Neural progenitor cell (in vitro differentiated cells): ENCODE data around the gene ETFA. TPM values are rescaled to one million over a fixed set of nuclear protein-coding genes. Genes with fewer than 3 reads are reported as not detected.
A peak's percentile ranks its signal among the peaks of the same experiment; 100 is the strongest.

Experiments used
- DNase-seq: peaks from one replicate; pipeline ENCODE4 v3.0.0-alpha.2; 2016; ENCODE audit warnings: low spot score
- H2AFZ ChIP-seq: fragments of 200-600 bp; sonication (generic); replicated peaks from 2 replicates; pipeline ENCODE4 v1.6.1; 2016; ENCODE audit warnings: antibody characterized with exemption
- H3F3A ChIP-seq: fragments of 200-600 bp; sonication (generic); 2 replicates; pipeline ENCODE4 v1.6.1; 2016; ENCODE audit warnings: antibody characterized with exemption, low read depth
- H3K27ac ChIP-seq: fragments of 200-600 bp; sonication (generic); 2 replicates; pipeline ENCODE4 v1.5.1; 2016; ENCODE audit warnings: mild to moderate bottlenecking
- H3K27me3 ChIP-seq: fragments of 200-600 bp; sonication (generic); 2 replicates; pipeline ENCODE4 v1.6.1; 2016; ENCODE audit warnings: mild to moderate bottlenecking, moderate library complexity
- H3K36me3 ChIP-seq: fragments of 200-600 bp; sonication (generic); 2 replicates; pipeline ENCODE4 v1.5.1; 2016
- H3K4me1 ChIP-seq: fragments of 200-600 bp; sonication (generic); 2 replicates; pipeline ENCODE4 v1.6.1; 2016; ENCODE audit warnings: mixed run types
- H3K4me2 ChIP-seq: fragments of 200-600 bp; sonication (generic); 2 replicates; pipeline ENCODE4 v1.6.1; 2016
- H3K4me3 ChIP-seq: fragments of 200-600 bp; sonication (generic); 2 replicates; pipeline ENCODE4 v1.5.1; 2016
- H3K79me2 ChIP-seq: fragments of 200-600 bp; sonication (generic); 2 replicates; pipeline ENCODE4 v1.6.1; 2016; ENCODE audit warnings: low read depth
- H3K9ac ChIP-seq: fragments of 200-600 bp; sonication (generic); 2 replicates; pipeline ENCODE4 v1.6.1; 2016
- H3K9me3 ChIP-seq: fragments of 200-600 bp; sonication (generic); 2 replicates; pipeline ENCODE4 v1.5.1; 2016; ENCODE audit warnings: low read depth
- H4K20me1 ChIP-seq: fragments of 200-600 bp; sonication (generic); 2 replicates; pipeline ENCODE4 v1.6.1; 2016; ENCODE audit warnings: low read depth
- H3K27ac Mint-ChIP-seq: 3 replicates; pipeline ENCODE4 v1.8.0; 2021; ENCODE audit warnings: mixed read lengths
- H3K27me3 Mint-ChIP-seq: 2 replicates; pipeline ENCODE4 v1.8.0; 2022; ENCODE audit warnings: low read depth, mild to moderate bottlenecking, inconsistent platforms, moderate library complexity, mixed read lengths; ENCODE audit not compliant: insufficient read depth
- H3K36me3 Mint-ChIP-seq: 3 replicates; pipeline ENCODE4 v1.8.0; 2021; ENCODE audit warnings: mixed read lengths
- H3K4me1 Mint-ChIP-seq: 3 replicates; pipeline ENCODE4 v1.8.0; 2021; ENCODE audit warnings: mixed read lengths
- H3K4me3 Mint-ChIP-seq: 3 replicates; pipeline ENCODE4 v1.8.0; 2021; ENCODE audit warnings: mild to moderate bottlenecking, moderate library complexity, mixed read lengths
- H3K9me3 Mint-ChIP-seq: 3 replicates; pipeline ENCODE4 v1.8.0; 2020; ENCODE audit warnings: mixed read lengths
- EZH2 ChIP-seq: fragments of 200-600 bp; sonication (generic); IDR thresholded peaks from 2 replicates; pipeline ENCODE4 v1.6.1; 2017; ENCODE audit warnings: antibody characterized with exemption, mild to moderate bottlenecking, moderate library complexity
- EZH2phosphoT487 ChIP-seq: fragments of 200-600 bp; sonication (generic); IDR thresholded peaks from 2 replicates; pipeline ENCODE4 v1.6.1; 2017; ENCODE audit warnings: antibody characterized with exemption
- total RNA-seq: library from RNA; depleted of rRNA; stranded (reverse); fragments of >200 nt; gene quantifications from 2 replicates; pipeline ENCODE4 v1.2.3, GENCODE V29; 2015; ENCODE audit warnings: low replicate concordance
- TF ChIP-seq, protein P1 (sequence below): fragments of 200-600 bp; sonication (generic); IDR thresholded peaks from 2 replicates; pipeline ENCODE4 v1.5.1; 2017; ENCODE audit warnings: antibody characterized with exemption, mild to moderate bottlenecking

Gene ETFA
- total RNA-seq, 1 donor from 2014 or later: 99.3 TPM

DNA sequence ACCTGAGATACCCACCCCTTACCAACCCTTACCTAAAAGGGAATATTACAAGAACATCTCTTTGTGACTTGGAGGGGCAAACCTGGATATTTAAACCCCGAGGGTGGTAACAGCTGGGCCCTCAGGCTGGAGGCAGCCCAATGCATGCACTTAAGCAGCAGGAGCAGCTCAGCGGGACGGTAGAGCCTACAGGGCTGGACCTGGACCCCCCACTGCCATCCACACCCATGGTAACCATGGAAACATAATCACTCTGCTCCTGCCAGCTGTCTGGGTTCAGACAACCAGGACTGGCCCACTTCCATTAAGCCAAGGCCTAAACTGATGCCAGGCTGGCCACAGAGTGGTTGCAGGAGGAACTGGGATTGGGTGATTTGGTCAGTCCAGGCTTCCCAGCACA lies 52.8 kb downstream of the ETFA start:
- H3K27ac Mint-ChIP-seq: no peak overlapping the region
- H3K9ac ChIP-seq: no peak overlapping the region

DNA sequence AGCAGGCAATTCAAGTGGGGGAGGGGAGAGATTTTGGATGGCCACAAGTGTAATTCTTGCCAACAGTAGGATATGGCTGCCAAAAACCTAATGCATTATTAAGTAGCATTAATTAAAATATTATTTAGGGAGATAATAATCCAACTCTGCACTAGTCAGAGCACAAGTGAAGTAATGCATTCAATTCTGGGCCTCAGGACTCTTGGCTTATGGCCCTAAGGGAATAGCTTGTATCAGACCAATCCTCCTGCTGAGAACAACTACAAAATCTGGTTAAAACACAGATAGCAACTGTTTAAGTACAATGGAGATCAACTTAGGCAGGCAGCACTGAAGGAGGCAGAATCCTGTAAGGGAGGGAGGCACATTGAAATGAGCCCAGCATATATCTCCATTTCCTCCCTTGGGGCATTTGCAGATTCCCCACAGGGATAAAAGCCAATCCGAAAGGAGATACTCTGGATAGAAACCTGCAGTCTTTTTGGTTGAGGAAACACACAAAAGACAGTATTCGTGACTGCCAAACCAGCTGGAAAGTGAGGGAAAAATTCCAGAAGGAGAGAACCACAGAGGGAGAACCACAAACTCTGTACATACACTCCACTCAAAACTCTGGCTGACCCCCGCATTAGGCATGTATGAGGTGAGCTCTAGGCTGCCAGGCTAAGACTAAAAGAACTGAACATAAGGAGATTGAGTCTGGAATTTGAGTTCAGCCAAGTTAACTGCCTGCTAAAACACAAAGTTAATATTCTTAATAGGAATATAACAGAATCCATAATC lies 57.4 kb downstream of the ETFA start:
- H3F3A ChIP-seq: peaks cover 8% of the 10 kb centered on the region
- peak overlapping the region; percentile 0 for H3K27ac ChIP-seq
- H4K20me1 ChIP-seq: peaks cover 10% of the 10 kb centered on the region
- Mint-ChIP-seq H3K36me3 (peaks cover 15% of the 10 kb centered on the region), H3K9me3 (no peaks in the 10 kb centered on the region), H3K4me3 (no peak overlapping the region), H3K27me3 (no peaks in the 10 kb centered on the region), H3K27ac (no peak overlapping the region), H3K4me1 (no peaks in the 10 kb centered on the region)
- H3K4me2 ChIP-seq: peak overlapping the region; percentile 15
- no peak overlapping the region for H3K4me3 ChIP-seq
- H3K36me3 ChIP-seq: no peaks in the 10 kb centered on the region
- no peak overlapping the region for H2AFZ ChIP-seq
- no peak overlapping the region for H3K9ac ChIP-seq
- peaks cover 10% of the 10 kb centered on the region for H3K4me1 ChIP-seq
- peak; percentile 15 for DNase-seq
- no peak for TF ChIP-seq EZH2
- H3K9me3 ChIP-seq: no peaks in the 10 kb centered on the region
- no peaks in the 10 kb centered on the region for H3K79me2 ChIP-seq
- H3K27me3 ChIP-seq: no peaks in the 10 kb centered on the region

More for the DNA sequence above, 52.8 kb downstream of the ETFA start:
- DNase-seq: peak; percentile 27
- no peak overlapping the region for H3K4me3 Mint-ChIP-seq
- Histone ChIP-seq H3K4me3 (no peak overlapping the region), H3K27me3 (no peaks in the 10 kb centered on the region), H4K20me1 (peaks cover 9% of the 10 kb centered on the region), H3K4me1 (peaks cover 7% of the 10 kb centered on the region), H3K79me2 (no peaks in the 10 kb centered on the region), H3K9me3 (peaks cover 13% of the 10 kb centered on the region), H3K36me3 (no peaks in the 10 kb centered on the region), H3K4me2 (no peak overlapping the region), H3K27ac (no peak overlapping the region), H2AFZ (no peak overlapping the region), H3F3A (peaks cover 8% of the 10 kb centered on the region)
- H3K4me1 Mint-ChIP-seq: no peaks in the 10 kb centered on the region
- TF ChIP-seq EZH2: no peak
- TF ChIP-seq, protein P1, sequence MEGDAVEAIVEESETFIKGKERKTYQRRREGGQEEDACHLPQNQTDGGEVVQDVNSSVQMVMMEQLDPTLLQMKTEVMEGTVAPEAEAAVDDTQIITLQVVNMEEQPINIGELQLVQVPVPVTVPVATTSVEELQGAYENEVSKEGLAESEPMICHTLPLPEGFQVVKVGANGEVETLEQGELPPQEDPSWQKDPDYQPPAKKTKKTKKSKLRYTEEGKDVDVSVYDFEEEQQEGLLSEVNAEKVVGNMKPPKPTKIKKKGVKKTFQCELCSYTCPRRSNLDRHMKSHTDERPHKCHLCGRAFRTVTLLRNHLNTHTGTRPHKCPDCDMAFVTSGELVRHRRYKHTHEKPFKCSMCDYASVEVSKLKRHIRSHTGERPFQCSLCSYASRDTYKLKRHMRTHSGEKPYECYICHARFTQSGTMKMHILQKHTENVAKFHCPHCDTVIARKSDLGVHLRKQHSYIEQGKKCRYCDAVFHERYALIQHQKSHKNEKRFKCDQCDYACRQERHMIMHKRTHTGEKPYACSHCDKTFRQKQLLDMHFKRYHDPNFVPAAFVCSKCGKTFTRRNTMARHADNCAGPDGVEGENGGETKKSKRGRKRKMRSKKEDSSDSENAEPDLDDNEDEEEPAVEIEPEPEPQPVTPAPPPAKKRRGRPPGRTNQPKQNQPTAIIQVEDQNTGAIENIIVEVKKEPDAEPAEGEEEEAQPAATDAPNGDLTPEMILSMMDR: no peak
- TF ChIP-seq EZH2phosphoT487: no peak
- H3K36me3 Mint-ChIP-seq: peaks cover 42% of the 10 kb centered on the region
- peaks cover 4% of the 10 kb centered on the region for H3K27me3 Mint-ChIP-seq
- H3K9me3 Mint-ChIP-seq: peaks cover 15% of the 10 kb centered on the region

DNA sequence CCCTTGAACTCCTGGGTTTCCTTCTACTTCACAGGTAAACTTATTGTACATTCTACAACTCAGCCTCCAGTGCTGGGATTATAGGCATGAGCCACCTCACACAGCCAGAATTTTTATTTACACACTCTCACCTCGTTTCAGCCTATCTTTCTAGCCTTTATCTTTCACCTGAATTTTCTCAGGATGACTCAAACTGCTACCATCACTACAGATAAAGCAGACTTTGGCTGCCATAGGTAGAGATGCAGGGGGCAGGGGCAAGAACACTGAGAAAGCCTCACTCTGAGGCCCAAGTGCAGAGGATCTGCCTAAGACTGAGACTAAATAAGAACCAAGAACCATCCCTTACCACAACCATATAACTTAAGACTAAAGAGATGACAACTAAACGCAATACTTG lies 59.0 kb downstream of the ETFA start:
- H3K36me3 ChIP-seq: no peaks in the 10 kb centered on the region
- H3K4me3 ChIP-seq: no peak overlapping the region
- no peak overlapping the region for H3K4me2 ChIP-seq
- peaks cover 10% of the 10 kb centered on the region for H4K20me1 ChIP-seq
- no peaks in the 10 kb centered on the region for H3K79me2 ChIP-seq
- no peak overlapping the region for H3K27ac ChIP-seq
- Mint-ChIP-seq H3K27ac (no peak overlapping the region), H3K36me3 (peaks cover 11% of the 10 kb centered on the region), H3K4me3 (no peak overlapping the region), H3K9me3 (no peaks in the 10 kb centered on the region), H3K27me3 (no peaks in the 10 kb centered on the region), H3K4me1 (no peaks in the 10 kb centered on the region)
- H3K9me3 ChIP-seq: no peaks in the 10 kb centered on the region
- H2AFZ ChIP-seq: no peak overlapping the region
- no peak overlapping the region for H3K9ac ChIP-seq
- H3F3A ChIP-seq: peaks cover 8% of the 10 kb centered on the region
- peaks cover 10% of the 10 kb centered on the region for H3K4me1 ChIP-seq
- TF ChIP-seq, protein P1: no peak
- TF ChIP-seq EZH2phosphoT487: no peak
- no peak for DNase-seq
- no peaks in the 10 kb centered on the region for H3K27me3 ChIP-seq

DNA sequence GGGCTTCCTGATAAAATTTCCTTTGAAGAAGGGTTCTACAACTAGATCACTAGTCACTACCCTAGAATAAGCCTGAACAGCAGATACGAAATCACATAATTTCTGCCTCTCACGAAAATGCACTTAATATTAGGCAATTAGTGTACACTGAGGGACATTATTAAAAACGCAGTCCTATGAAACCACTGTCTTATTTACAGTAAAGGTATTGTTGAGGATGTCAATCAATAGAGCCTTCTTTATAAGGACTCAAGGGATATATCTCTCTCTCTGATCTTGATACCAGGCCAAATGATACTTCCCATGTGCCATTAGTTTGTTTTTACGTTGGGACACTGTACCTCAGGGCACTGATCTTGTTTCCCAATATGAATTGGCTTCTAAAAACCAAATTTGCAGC lies 59.6 kb downstream of the ETFA start:
- Histone ChIP-seq H2AFZ (no peak overlapping the region), H3K9ac (no peak overlapping the region), H3K36me3 (no peaks in the 10 kb centered on the region), H3K4me1 (peaks cover 10% of the 10 kb centered on the region), H3F3A (peaks cover 8% of the 10 kb centered on the region), H3K27me3 (no peaks in the 10 kb centered on the region), H3K9me3 (no peaks in the 10 kb centered on the region), H3K79me2 (no peaks in the 10 kb centered on the region), H4K20me1 (peaks cover 10% of the 10 kb centered on the region), H3K4me2 (no peak overlapping the region), H3K4me3 (no peak overlapping the region), H3K27ac (no peak overlapping the region)
- DNase-seq: no peak
- no peak overlapping the region for H3K27ac Mint-ChIP-seq
- no peaks in the 10 kb centered on the region for H3K4me1 Mint-ChIP-seq
- H3K36me3 Mint-ChIP-seq: peaks cover 10% of the 10 kb centered on the region
- H3K27me3 Mint-ChIP-seq: no peaks in the 10 kb centered on the region
- TF ChIP-seq EZH2: no peak
- no peaks in the 10 kb centered on the region for H3K9me3 Mint-ChIP-seq
- no peak overlapping the region for H3K4me3 Mint-ChIP-seq
